Endothelial cell of umbilical vein (primary cell): ENCODE data around the gene SYN1. TPM values are rescaled to one million over a fixed set of nuclear protein-coding genes. Genes with fewer than 3 reads are reported as not detected.

Source experiments
- BruUV-seq: library from RNA; stranded (reverse); fragments of 400-500 nt; replicated peaks from 2 replicates; lab custom pipeline; 2021; lab: Mats Ljungman, UMichigan
- CTCF ChIA-PET: fragments of 300-600, 350-600 bp; sonication (Branson Sonifier 250); formaldehyde crosslinking; loops from one replicate; lab custom pipeline; 2021; ENCODE audit warnings: antibody characterized with exemption, inconsistent platforms; lab: Charles Lee
- POLR2A ChIA-PET: fragments of 300-600, 350-600 bp; sonication (Branson Sonifier 250); formaldehyde crosslinking; loops from one replicate; lab custom pipeline; 2021; ENCODE audit warnings: antibody characterized with exemption, inconsistent platforms; lab: Charles Lee
- DNase-seq: peaks from one replicate; pipeline ENCODE4 v3.0.0-alpha.2; 2011; ENCODE audit warnings: low read depth, low spot score
- FAIRE-seq: peaks from 2 replicates; lab custom pipeline; 2011; peaks lifted over from hg19 to GRCh38; lab: Jason Lieb, UNC
- H2AFZ ChIP-seq: 2 replicates; pipeline ENCODE4 v1.6.0; 2012; ENCODE audit warnings: low read depth, low read length, control low read depth, inconsistent platforms
- H3K27ac ChIP-seq: 2 replicates; pipeline ENCODE4 v1.5.1; 2011; ENCODE audit warnings: low read depth, mild to moderate bottlenecking, control low read depth, low read length, moderate library complexity; ENCODE audit not compliant: insufficient read depth
- H3K27me3 ChIP-seq, 2 experiments: 2 replicates each; pipeline versions ENCODE4 v1.6.0 to v1.6.1; 2011; ENCODE audit warnings: low read length in 2 of 2, mixed read lengths in 1 of 2; ENCODE audit not compliant: control insufficient read depth in 2 of 2, insufficient read depth in 2 of 2
- H3K36me3 ChIP-seq, 2 experiments: 2 replicates in 1 of 2; 3 replicates in 1 of 2; pipeline ENCODE4 v1.5.1; 2011; ENCODE audit warnings: low read length in 2 of 2, mild to moderate bottlenecking in 1 of 2, moderate library complexity in 1 of 2; ENCODE audit not compliant: control insufficient read depth in 2 of 2, insufficient read depth in 2 of 2; ENCODE audit errors: extremely low read depth in 1 of 2
- H3K4me1 ChIP-seq: 3 replicates; pipeline ENCODE4 v1.5.1; 2011; ENCODE audit warnings: mild to moderate bottlenecking, low read length; ENCODE audit not compliant: control insufficient read depth, insufficient read depth; ENCODE audit errors: extremely low read depth
- H3K4me2 ChIP-seq: 2 replicates; pipeline ENCODE4 v1.6.1; 2011; ENCODE audit warnings: low read length, control low read depth, mixed read lengths; ENCODE audit not compliant: insufficient read depth
- H3K4me3 ChIP-seq, 3 experiments: fragments of 200-600 bp in 1 of 3; sonication (generic), shearing (Covaris generic) in 1 of 3; replicated peaks in 1 of 3; 2 replicates each; pipeline ENCODE4 v1.5.1; 2011 to 2016; ENCODE audit warnings: control low read depth in 3 of 3, low read length in 3 of 3, mild to moderate bottlenecking in 2 of 3, inconsistent platforms in 1 of 3, low read depth in 1 of 3, moderate library complexity in 1 of 3; ENCODE audit not compliant: insufficient read depth in 1 of 3
- H3K79me2 ChIP-seq: 2 replicates; pipeline ENCODE4 v1.6.0; 2012; ENCODE audit warnings: low read length, inconsistent platforms; ENCODE audit not compliant: control insufficient read depth, insufficient read depth
- H3K9ac ChIP-seq: replicated peaks from 2 replicates; pipeline ENCODE3; 2011; ENCODE audit warnings: low read length, control low read depth; ENCODE audit not compliant: insufficient read depth; ENCODE audit errors: extremely low read depth
- H3K9me1 ChIP-seq: replicated peaks from 3 replicates; pipeline ENCODE4 v1.6.0; 2011; ENCODE audit warnings: mild to moderate bottlenecking, low read length; ENCODE audit not compliant: control insufficient read depth, insufficient read depth; ENCODE audit errors: extremely low read depth
- H3K9me3 ChIP-seq: replicated peaks from 2 replicates; pipeline ENCODE4 v1.5.1; 2012; ENCODE audit warnings: low read length, inconsistent platforms; ENCODE audit not compliant: control insufficient read depth, insufficient read depth
- H4K20me1 ChIP-seq: replicated peaks from 2 replicates; pipeline ENCODE3; 2011; ENCODE audit warnings: mild to moderate bottlenecking, low read length; ENCODE audit not compliant: control insufficient read depth, insufficient read depth; ENCODE audit errors: extremely low read depth
- CTCF ChIP-seq, 2 donors: IDR thresholded peaks; 1 replicate in 1 of 2; 2 replicates in 1 of 2; pipeline ENCODE4 v1.5.1; 2011; ENCODE audit warnings: low read length in 2 of 2, mild to moderate bottlenecking in 2 of 2, moderate library complexity in 2 of 2, control low read depth in 1 of 2, inconsistent platforms in 1 of 2, low read depth in 1 of 2; ENCODE audit not compliant: insufficient read depth in 1 of 2; ENCODE audit errors: extremely low read depth in 1 of 2
- EZH2 ChIP-seq: IDR thresholded peaks from 2 replicates; pipeline ENCODE4 v1.6.1; 2012; ENCODE audit warnings: borderline replicate concordance, low read depth, mild to moderate bottlenecking, moderate library complexity, low read length, inconsistent platforms; ENCODE audit not compliant: severe bottlenecking
- GATA2 ChIP-seq: IDR thresholded peaks from 2 replicates; pipeline ENCODE4 v1.7.0; 2011; ENCODE audit warnings: low read depth, mild to moderate bottlenecking, moderate library complexity, mixed read lengths, low read length; ENCODE audit not compliant: insufficient read length, insufficient read depth
- MAX ChIP-seq: IDR thresholded peaks from 2 replicates; pipeline ENCODE4 v1.6.1; 2011; ENCODE audit not compliant: insufficient read depth, insufficient read length
- MYC ChIP-seq: IDR thresholded peaks from one replicate; pipeline ENCODE4 v1.6.1; 2011; ENCODE audit warnings: mild to moderate bottlenecking, low read depth, low read length
- POLR2A ChIP-seq: IDR thresholded peaks from 2 replicates; pipeline ENCODE4 v1.6.1; 2012; ENCODE audit warnings: low read depth, mild to moderate bottlenecking, control low read depth, low read length
- dilution Hi-C: fragments of 300-500 bp; cut with MboI; formaldehyde crosslinking; loops from one replicate; pipeline ENCODE4 v1.15.0; 2019; ENCODE audit warnings: low sequenced_read_pairs; ENCODE audit not compliant: extremely low pct_ligation_motif_present
- intact Hi-C: fragments of 100-400 bp; cut with micrococcal nuclease; formaldehyde crosslinking; loops from one replicate; pipeline ENCODE4 v1.10.0; 2022
- polyA plus RNA-seq, 4 experiments: library from polyadenylated mRNA; depleted of rRNA in 3 of 4; stranded (reverse) in 3 of 4; unstranded in 1 of 4; fragments of >200 nt; gene quantifications; 2 replicates each; pipeline versions ENCODE4 v1.2.1 to v1.2.3, GENCODE V29; 2011 to 2012; ENCODE audit warnings: missing spikeins in 1 of 4
- total RNA-seq: library from RNA; stranded (reverse); gene quantifications from 2 replicates; pipeline ENCODE4 v1.2.3, GENCODE V29; 2021

Gene SYN1
- total and polyA plus RNA-seq, 2 donors (not counting 3 experiments of a cell fraction or from before 2014, with no cell fraction given) = not detected

GRCh38 chrX:47613082-47613481, 6.6 kb downstream of the SYN1 start:
- Histone ChIP-seq H3K27ac (no peak overlapping the region), H4K20me1 (no peaks in the 10 kb centered on the region), H3K27me3 (peaks cover 0 to 2% of the 10 kb centered on the region in 2 experiments), H3K9me1 (no peaks in the 10 kb centered on the region), H3K4me3 (no peak overlapping the region), H3K4me1 (no peaks in the 10 kb centered on the region), H3K9me3 (no peaks in the 10 kb centered on the region), H3K79me2 (no peaks in the 10 kb centered on the region), H2AFZ (no peak overlapping the region), H3K36me3 (no peaks in the 10 kb centered on the region), H3K4me2 (no peak overlapping the region), H3K9ac (no peak overlapping the region)
- dilution Hi-C loops = no loop called here
- TF ChIP-seq EZH2 (no peak), CTCF (IDR thresholded peaks at IDR 0.05; ENCODE audit: extremely low read depth in 1 of 2, insufficient read depth in 1 of 2, low read depth in 1 of 2, low read length in 2 of 2) (no peak), GATA2 (no peak), MYC (no peak)
- DNase-seq = no peak
- ChIA-PET CTCF (no interaction called here), POLR2A (no interaction called here)
- no peak for FAIRE-seq
- intact Hi-C loops = no loop called here
- no TSS peak for BruUV-seq

GRCh38 chrX:47612418-47612817, 7.2 kb downstream of the SYN1 start:
- ChIA-PET CTCF (no interaction called here), POLR2A (no interaction called here)
- FAIRE-seq = no peak
- no peak overlapping the region for H3K9ac ChIP-seq
- intact Hi-C loops = no loop called here
- H3K36me3 ChIP-seq = no peaks in the 10 kb centered on the region
- H3K4me2 ChIP-seq = no peak overlapping the region
- H3K79me2 ChIP-seq = no peaks in the 10 kb centered on the region
- H3K27ac ChIP-seq = no peak overlapping the region
- no peak overlapping the region for H2AFZ ChIP-seq
- no TSS peak for BruUV-seq
- no peaks in the 10 kb centered on the region for H4K20me1 ChIP-seq
- H3K4me3 ChIP-seq = no peak overlapping the region
- H3K9me1 ChIP-seq = no peaks in the 10 kb centered on the region
- no peaks in the 10 kb centered on the region for H3K9me3 ChIP-seq
- dilution Hi-C loops = no loop called here
- peaks cover 0 to under 1% of the 10 kb centered on the region in 2 experiments for H3K27me3 ChIP-seq
- no peak for TF ChIP-seq MAX
- no peak for TF ChIP-seq POLR2A
- DNase-seq = no peak
- no peaks in the 10 kb centered on the region for H3K4me1 ChIP-seq
